Peyer's patch (tissue), 4 donors: Measurements from ENCODE around the gene GSX1. TPM values are rescaled to one million over a fixed set of nuclear protein-coding genes. Genes with fewer than 3 reads are reported as not detected.

ENCODE experiments used
- DNase-seq, 3 donors: peaks; one replicate each; pipeline ENCODE4 v3.0.0-alpha.2; 2017 to 2019
- H3K27ac ChIP-seq, 4 donors: fragments of 200-600 bp; sonication (generic); one replicate each; pipeline ENCODE4 v1.5.1; 2016 to 2019
- H3K27me3 ChIP-seq, 2 donors: fragments of 200-600 bp; sonication (generic); one replicate each; pipeline ENCODE4 v1.5.1; 2019
- H3K36me3 ChIP-seq, 3 donors: fragments of 200-600 bp; sonication (generic); one replicate each; pipeline ENCODE4 v1.5.1; 2016 to 2019
- H3K4me1 ChIP-seq, 4 donors: fragments of 200-600 bp; sonication (generic); one replicate each; pipeline ENCODE4 v1.5.1; 2016 to 2019
- H3K4me3 ChIP-seq, 4 donors: fragments of 200-600 bp; sonication (generic); 1 replicate in 3 of 4; 2 replicates in 1 of 4; pipeline ENCODE4 v1.5.1; 2016 to 2019; ENCODE audit warnings: mild to moderate bottlenecking in 1 of 4
- H3K9me3 ChIP-seq, 4 donors: fragments of 200-600 bp; sonication (generic); one replicate each; pipeline ENCODE4 v1.5.1; 2016 to 2019; ENCODE audit warnings: mild to moderate bottlenecking in 1 of 4
- POLR2A ChIP-seq, 2 donors: fragments of 450-650 bp; IDR thresholded peaks; one replicate each; pipeline ENCODE4 v1.5.1; 2017; ENCODE audit warnings: antibody characterized with exemption in 2 of 2, mild to moderate bottlenecking in 2 of 2, moderate library complexity in 2 of 2
- total RNA-seq, 4 donors: library from RNA; depleted of rRNA; stranded (reverse); fragments of >200 nt; gene quantifications; one replicate each; pipeline ENCODE4 v1.1.0, GENCODE V29; 2016
- TF ChIP-seq, protein P1 (sequence below), 6 experiments: fragments of 450-650 bp in 4 of 6; fragments of 200-600 bp in 2 of 6; sonication (generic) in 1 of 6; IDR thresholded peaks; one replicate each; pipeline ENCODE4 v1.5.1; 2017 to 2019; ENCODE audit warnings: antibody characterized with exemption in 6 of 6, mild to moderate bottlenecking in 3 of 6, moderate library complexity in 1 of 6

GSX1 gene
- total RNA-seq, 4 donors from 2014 or later, result not detected

DNA sequence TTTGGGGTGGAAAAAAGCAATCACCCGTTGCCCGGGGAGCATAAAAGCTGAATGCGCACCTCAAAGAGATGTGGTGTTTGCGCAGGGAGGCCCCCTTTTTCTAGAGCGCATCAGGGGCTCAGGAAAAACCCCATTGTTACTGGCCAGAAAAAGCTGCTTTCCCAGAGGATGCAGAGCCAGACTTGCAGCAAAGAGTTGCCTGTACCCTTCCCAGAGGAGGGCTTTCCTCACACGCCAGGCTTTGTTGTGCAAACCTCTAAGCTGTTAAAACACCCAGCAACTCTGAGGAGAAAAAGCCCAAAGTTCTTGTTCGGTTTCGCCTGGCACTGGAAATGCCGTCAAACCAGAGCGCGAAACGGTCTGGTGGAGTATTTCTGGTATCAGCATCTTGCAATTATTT, 29.3 kb downstream of the GSX1 start:
- Histone ChIP-seq H3K27me3 (peaks cover 0 to 18% of the 10 kb centered on the region in 2 donors), H3K4me1 (peaks cover 0 to 4% (median 1%) of the 10 kb centered on the region in 4 donors), H3K36me3 (no peaks in the 10 kb centered on the region), H3K4me3 (no peak overlapping the region), H3K27ac (no peak overlapping the region), H3K9me3 (no peaks in the 10 kb centered on the region)
- TF ChIP-seq, protein P1, sequence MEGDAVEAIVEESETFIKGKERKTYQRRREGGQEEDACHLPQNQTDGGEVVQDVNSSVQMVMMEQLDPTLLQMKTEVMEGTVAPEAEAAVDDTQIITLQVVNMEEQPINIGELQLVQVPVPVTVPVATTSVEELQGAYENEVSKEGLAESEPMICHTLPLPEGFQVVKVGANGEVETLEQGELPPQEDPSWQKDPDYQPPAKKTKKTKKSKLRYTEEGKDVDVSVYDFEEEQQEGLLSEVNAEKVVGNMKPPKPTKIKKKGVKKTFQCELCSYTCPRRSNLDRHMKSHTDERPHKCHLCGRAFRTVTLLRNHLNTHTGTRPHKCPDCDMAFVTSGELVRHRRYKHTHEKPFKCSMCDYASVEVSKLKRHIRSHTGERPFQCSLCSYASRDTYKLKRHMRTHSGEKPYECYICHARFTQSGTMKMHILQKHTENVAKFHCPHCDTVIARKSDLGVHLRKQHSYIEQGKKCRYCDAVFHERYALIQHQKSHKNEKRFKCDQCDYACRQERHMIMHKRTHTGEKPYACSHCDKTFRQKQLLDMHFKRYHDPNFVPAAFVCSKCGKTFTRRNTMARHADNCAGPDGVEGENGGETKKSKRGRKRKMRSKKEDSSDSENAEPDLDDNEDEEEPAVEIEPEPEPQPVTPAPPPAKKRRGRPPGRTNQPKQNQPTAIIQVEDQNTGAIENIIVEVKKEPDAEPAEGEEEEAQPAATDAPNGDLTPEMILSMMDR (IDR thresholded peaks at IDR 0.05), result no peak
- no peak for TF ChIP-seq POLR2A (IDR thresholded peaks at IDR 0.05)
- DNase-seq, result no peak

DNA sequence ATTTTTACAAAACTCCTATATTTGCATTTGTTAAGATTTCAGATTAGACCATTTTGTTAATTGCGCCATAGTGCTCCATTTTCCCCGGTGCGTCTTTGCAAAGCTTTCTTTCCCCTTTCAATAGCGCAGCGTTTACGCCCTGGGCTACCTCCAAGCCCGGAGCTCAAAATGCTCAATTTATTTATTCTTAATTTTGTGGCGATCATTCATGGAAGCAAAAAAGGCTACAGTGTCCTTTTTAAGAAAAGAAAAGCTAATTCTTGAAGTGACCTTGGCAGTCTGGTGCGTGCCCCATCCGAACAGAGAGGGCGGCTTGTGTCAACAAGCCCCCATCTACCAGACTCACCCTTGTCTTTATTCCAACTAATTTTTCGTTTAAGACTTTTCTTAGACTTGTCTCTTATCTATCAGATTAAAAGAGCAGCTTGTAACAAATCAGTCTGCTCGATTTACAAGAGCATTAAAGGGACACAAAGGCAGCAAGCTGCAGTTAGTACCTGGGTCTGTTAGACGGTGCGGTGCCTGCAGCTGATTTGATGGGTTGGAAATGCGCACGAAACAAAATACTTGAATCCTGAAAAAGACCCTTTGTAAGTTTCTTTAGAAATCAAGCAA, 30.1 kb downstream of the GSX1 start:
- H3K9me3 ChIP-seq, result no peaks in the 10 kb centered on the region
- TF ChIP-seq POLR2A (IDR thresholded peaks at IDR 0.05), result no peak
- TF ChIP-seq, protein P1 (IDR thresholded peaks at IDR 0.05), result no peak
- peaks cover 0 to 18% of the 10 kb centered on the region in 2 donors for H3K27me3 ChIP-seq

DNA sequence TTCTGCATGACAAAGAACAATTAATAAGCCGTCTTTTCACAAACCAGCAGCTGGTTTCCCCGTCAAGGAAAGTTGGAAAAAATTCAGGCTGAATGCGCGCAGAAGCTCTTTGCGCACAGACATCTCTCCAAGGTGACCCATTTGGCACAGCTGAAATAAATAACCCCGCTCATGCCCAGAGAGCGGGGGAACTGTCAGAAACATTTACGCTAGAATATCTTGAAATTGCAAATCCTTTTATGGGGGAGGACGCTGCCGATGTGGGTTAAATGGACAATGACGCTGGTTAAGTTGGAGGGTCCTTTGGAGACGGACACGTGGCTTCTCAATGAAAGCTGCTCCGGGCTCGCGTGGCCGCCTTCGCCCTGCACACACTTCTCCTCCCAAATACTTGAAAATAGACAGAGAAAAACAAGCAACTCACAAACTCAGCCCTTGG, 30.6 kb downstream of the GSX1 start:
- peaks cover 0 to 18% of the 10 kb centered on the region in 2 donors for H3K27me3 ChIP-seq
- peaks cover 0 to 9% (median 2%) of the 10 kb centered on the region in 4 donors for H3K4me1 ChIP-seq
- H3K4me3 ChIP-seq, result no peak overlapping the region
- no peaks in the 10 kb centered on the region for H3K9me3 ChIP-seq
- H3K36me3 ChIP-seq, result no peaks in the 10 kb centered on the region
- no peak overlapping the region for H3K27ac ChIP-seq
- TF ChIP-seq, protein P1 (IDR thresholded peaks at IDR 0.05), result no peak
- TF ChIP-seq POLR2A (IDR thresholded peaks at IDR 0.05), result no peak
- DNase-seq, result no peak

More for the DNA sequence above, 30.1 kb downstream of the GSX1 start:
- DNase-seq, result no peak
- Histone ChIP-seq H3K4me3 (no peak overlapping the region), H3K36me3 (no peaks in the 10 kb centered on the region), H3K27ac (no peak overlapping the region), H3K4me1 (peaks cover 0 to 9% (median 2%) of the 10 kb centered on the region in 4 donors)

DNA sequence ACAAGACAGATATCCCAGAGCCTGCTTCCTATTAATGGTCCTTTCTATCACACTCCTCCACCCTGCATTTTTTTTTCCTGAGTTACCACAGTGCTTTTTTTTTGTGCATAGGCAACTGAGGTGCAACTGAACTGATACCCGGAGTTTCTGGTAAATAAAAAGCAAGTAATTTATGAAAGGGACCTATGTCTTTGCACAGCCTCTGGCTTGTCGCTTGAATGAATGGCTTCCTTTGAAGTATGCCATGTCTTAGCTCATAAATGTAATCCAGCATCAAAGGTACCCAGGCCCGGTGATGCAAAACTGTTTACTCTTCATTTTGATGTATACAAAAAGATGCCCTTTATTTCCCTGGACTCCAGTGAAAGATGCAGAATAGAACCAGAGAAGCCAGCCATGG, 31.8 kb downstream of the GSX1 start:
- TF ChIP-seq POLR2A (IDR thresholded peaks at IDR 0.05), result no peak
- TF ChIP-seq, protein P1 (IDR thresholded peaks at IDR 0.05), result no peak
- Histone ChIP-seq H3K4me1 (peaks cover 0 to 9% (median 2%) of the 10 kb centered on the region in 4 donors), H3K9me3 (no peaks in the 10 kb centered on the region), H3K27me3 (peaks cover 0 to 18% of the 10 kb centered on the region in 2 donors), H3K36me3 (no peaks in the 10 kb centered on the region), H3K4me3 (no peak overlapping the region), H3K27ac (no peak overlapping the region)
- DNase-seq, result no peak

DNA sequence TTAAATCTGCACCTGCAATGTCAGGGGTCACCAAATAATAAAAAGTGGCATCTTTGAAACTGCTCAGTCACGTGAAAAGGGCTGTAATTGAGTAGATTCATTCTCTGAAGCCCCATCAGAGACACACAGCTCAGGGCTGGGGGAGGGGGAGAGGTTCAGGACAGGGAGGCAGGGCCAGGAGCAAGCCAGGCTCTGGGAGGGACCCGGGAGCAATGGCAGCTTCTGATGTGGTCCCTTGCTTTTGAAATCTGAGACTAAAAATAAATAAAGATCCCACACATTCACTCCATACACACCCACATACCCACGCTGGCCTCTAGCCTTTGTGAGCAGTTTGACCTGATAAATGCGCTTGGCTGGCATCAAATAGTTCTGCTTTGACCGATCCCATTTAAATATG, 32.8 kb downstream of the GSX1 start:
- no peaks in the 10 kb centered on the region for H3K36me3 ChIP-seq
- DNase-seq, result no peak
- TF ChIP-seq, protein P1 (IDR thresholded peaks at IDR 0.05), result no peak
- no peak for TF ChIP-seq POLR2A (IDR thresholded peaks at IDR 0.05)
- H3K9me3 ChIP-seq, result no peaks in the 10 kb centered on the region
- H3K27ac ChIP-seq, result no peak overlapping the region
- peaks cover 0 to 15% of the 10 kb centered on the region in 2 donors for H3K27me3 ChIP-seq
- no peak overlapping the region for H3K4me3 ChIP-seq
- H3K4me1 ChIP-seq, result peaks cover 0 to 15% (median 4%) of the 10 kb centered on the region in 4 donors
